ENCODE data around the gene SLC28A3.

SLC28A3 gene

DNA sequence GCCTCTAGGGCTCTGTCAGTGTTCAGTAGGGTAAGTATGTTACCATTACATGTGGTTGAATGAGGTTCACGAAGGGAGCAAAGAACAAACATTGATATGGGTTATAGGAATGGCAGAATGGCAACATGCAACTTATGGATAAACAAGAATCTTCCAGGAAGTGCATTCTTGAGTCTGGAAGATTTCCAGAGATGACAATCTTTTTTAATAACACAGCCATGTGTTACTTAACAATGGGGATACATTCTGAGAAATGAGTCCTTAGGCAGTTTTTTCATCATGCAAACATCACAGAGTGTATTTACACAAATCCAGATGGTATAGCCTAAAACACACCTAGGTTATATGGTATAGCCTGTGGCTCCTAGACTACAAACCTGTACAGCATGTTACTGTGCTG lies 9.1 kb upstream of the SLC28A3 start:
- TF ChIP-seq, protein P1, sequence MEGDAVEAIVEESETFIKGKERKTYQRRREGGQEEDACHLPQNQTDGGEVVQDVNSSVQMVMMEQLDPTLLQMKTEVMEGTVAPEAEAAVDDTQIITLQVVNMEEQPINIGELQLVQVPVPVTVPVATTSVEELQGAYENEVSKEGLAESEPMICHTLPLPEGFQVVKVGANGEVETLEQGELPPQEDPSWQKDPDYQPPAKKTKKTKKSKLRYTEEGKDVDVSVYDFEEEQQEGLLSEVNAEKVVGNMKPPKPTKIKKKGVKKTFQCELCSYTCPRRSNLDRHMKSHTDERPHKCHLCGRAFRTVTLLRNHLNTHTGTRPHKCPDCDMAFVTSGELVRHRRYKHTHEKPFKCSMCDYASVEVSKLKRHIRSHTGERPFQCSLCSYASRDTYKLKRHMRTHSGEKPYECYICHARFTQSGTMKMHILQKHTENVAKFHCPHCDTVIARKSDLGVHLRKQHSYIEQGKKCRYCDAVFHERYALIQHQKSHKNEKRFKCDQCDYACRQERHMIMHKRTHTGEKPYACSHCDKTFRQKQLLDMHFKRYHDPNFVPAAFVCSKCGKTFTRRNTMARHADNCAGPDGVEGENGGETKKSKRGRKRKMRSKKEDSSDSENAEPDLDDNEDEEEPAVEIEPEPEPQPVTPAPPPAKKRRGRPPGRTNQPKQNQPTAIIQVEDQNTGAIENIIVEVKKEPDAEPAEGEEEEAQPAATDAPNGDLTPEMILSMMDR (IDR thresholded peaks at IDR 0.05; ENCODE audit: extremely low read depth, insufficient read depth, missing control alignments) = no peak
- no peak for DNase-seq (ENCODE audit: low spot score)
- in situ Hi-C loops (cut with MboI; ENCODE audit: low pct_unique_long_range_greater_than_20kb, low sequenced_read_pairs, unreplicated experiment) = no loop called here

DNA sequence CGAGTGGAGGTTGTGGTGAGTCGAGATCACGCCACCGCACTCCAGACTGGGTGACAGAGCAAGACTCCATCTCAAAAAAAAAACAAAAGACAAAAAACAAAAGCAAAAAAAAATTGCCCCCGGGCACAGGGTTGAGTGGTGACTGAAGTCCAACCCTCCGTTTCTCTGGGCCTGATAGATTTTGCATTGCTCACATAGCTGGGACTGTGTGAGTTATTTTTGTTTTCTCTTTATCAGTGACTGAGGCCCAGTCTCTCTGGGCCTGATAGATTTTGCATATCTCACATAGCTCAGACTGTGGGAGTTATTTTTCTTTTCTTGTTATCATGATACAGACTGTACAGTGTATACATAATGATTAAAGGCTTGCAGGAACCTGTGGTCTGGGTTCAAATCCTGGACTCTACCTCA lies 2.6 kb upstream of the SLC28A3 start:
- DNase-seq (ENCODE audit: low spot score) = no peak
- TF ChIP-seq, protein P1 (IDR thresholded peaks at IDR 0.05; ENCODE audit: extremely low read depth, insufficient read depth, missing control alignments) = no peak
- in situ Hi-C loops (cut with MboI; ENCODE audit: low pct_unique_long_range_greater_than_20kb, low sequenced_read_pairs, unreplicated experiment) = no loop called here

DNA sequence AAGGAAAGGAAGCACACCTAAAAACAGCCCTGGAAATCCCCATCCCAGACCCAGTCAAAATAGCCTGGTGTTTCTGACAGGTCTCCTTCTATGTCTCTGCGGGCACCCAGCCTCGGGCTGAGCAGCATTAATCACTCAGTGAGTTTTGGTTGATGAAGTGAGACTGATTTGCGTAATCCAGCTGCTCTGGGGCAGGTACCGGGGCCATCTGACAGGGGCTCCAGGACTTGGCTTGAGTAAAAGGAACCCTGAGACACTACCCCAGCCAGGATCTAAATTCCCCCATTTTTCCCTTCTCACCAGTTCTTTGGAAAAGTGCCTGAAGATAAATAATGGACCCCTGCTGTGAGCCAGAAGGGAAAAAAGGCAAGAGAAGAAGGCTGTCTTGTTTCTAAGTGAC lies 596 bp downstream of the SLC28A3 start:
- in situ Hi-C loops (cut with MboI; ENCODE audit: low pct_unique_long_range_greater_than_20kb, low sequenced_read_pairs, unreplicated experiment) = no loop called here
- DNase-seq (ENCODE audit: low spot score) = no peak
- TF ChIP-seq, protein P1 (IDR thresholded peaks at IDR 0.05; ENCODE audit: extremely low read depth, insufficient read depth, missing control alignments) = no peak

DNA sequence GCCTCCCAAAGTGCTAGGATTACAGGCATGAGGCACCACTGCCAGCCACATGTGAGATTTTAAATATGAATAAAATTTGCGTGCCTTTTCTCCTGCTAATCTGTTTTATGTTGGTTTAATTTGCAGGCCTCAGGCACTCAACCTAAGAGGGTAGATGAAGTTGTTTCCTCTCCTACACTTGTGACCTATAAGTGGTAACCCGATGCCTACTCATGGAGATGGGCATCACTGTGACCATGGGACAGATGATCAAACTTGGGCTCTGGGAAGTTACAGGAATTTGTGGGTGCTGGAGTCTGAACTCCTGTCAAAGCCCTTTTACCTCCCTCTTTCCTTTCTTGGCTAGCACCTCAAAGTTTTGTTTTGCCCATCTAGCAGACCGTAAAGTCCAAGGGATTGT lies 1.1 kb downstream of the SLC28A3 start:
- DNase-seq (ENCODE audit: low spot score) = no peak
- TF ChIP-seq, protein P1 (IDR thresholded peaks at IDR 0.05; ENCODE audit: extremely low read depth, insufficient read depth, missing control alignments) = no peak
- in situ Hi-C loops (cut with MboI; ENCODE audit: low pct_unique_long_range_greater_than_20kb, low sequenced_read_pairs, unreplicated experiment) = no loop called here

DNA sequence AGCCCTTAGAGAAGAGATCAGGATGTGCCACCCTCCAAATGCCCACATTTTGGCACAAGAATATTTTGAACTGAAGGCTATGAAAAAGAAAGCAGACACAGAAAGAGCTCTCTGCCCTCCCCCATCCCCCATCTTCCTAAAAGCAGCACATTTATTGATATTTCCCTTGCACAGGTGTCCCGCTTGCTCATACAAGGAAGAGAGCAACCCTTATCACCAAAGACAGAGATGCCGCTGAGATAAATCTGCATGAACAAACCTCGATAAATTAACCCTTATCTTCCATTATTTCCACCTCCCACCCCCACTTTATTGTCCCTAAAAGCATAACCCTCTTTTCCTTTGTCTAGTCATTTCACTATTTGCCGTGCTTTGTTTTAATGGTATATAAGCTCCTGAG lies 1.8 kb downstream of the SLC28A3 start:
- DNase-seq (ENCODE audit: low spot score) = no peak
- in situ Hi-C loops (cut with MboI; ENCODE audit: low pct_unique_long_range_greater_than_20kb, low sequenced_read_pairs, unreplicated experiment) = no loop called here
- TF ChIP-seq, protein P1 (IDR thresholded peaks at IDR 0.05; ENCODE audit: extremely low read depth, insufficient read depth, missing control alignments) = no peak

DNA sequence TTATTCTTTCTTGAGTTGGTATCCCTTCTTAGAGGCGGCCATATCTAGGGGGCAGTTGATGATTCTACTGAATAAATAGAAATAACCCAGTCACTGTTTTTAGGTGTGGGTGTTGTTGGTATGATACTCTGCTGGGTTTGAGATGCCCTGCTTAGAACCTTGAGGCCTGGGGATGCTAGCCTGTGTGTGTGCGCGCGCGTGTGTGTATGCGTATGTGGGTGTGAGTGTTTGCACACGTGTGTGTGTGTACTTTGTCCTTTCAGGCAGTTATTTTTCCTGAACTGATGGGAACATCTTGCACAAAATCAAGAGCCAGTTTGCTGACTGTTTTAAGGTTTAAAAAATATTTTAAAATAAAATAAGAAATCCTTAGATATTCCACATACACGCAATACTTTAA lies 3.3 kb downstream of the SLC28A3 start:
- in situ Hi-C loops (cut with MboI; ENCODE audit: low pct_unique_long_range_greater_than_20kb, low sequenced_read_pairs, unreplicated experiment) = no loop called here
- no peak for DNase-seq (ENCODE audit: low spot score)
- TF ChIP-seq, protein P1 (IDR thresholded peaks at IDR 0.05; ENCODE audit: extremely low read depth, insufficient read depth, missing control alignments) = no peak

Measured in GM13977 (cell line).